GM19328 (cell line): ENCODE results near the gene GMPS.
"Not testable (repeated sequence)": the region's sequence is repeated elsewhere in the genome, so short reads cannot be mapped to it uniquely, and the experiment has no call there.

ENCODE experiments used
- ATAC-seq: cut with Tn5 transposase; IDR thresholded peaks from one replicate; pipeline ENCODE4 v1.9.1; 2021; ENCODE audit warnings: mild to moderate bottlenecking, moderate library complexity; ENCODE audit not compliant: unreplicated experiment

Gene GMPS

GRCh38 chr3:155871746-155872158 lies 1.3 kb downstream of the GMPS start:
- no peak for ATAC-seq

- no peak for ATAC-seq
Observed at GRCh38 chr3:155872904-155873646, 2.6 kb downstream of the GMPS start.

GRCh38 chr3:155876037-155876436 lies 5.6 kb downstream of the GMPS start:
- ATAC-seq, result no peak

GRCh38 chr3:155876503-155876902 lies 6.1 kb downstream of the GMPS start:
- no peak for ATAC-seq

- no peak for ATAC-seq
Observed at GRCh38 chr3:155880286-155880685, 9.8 kb downstream of the GMPS start.

- ATAC-seq, result no peak
Observed at GRCh38 chr3:155884292-155884691, 13.8 kb downstream of the GMPS start.

- no peak for ATAC-seq
Observed at GRCh38 chr3:155885292-155885691, 14.8 kb downstream of the GMPS start.

- not testable (repeated sequence) for ATAC-seq
Observed at GRCh38 chr3:155886348-155886747, 15.9 kb downstream of the GMPS start.

GRCh38 chr3:155886915-155887314 lies 16.5 kb downstream of the GMPS start:
- no peak for ATAC-seq

- ATAC-seq, result no peak
Observed at GRCh38 chr3:155889212-155889611, 18.8 kb downstream of the GMPS start.

GRCh38 chr3:155889952-155890351 lies 19.5 kb downstream of the GMPS start:
- no peak for ATAC-seq

GRCh38 chr3:155890671-155891190 lies 20.3 kb downstream of the GMPS start:
- ATAC-seq, result peak; percentile 47

- ATAC-seq, result no peak
Observed at GRCh38 chr3:155891321-155891720, 20.9 kb downstream of the GMPS start.

- ATAC-seq, result no peak
Observed at GRCh38 chr3:155895379-155895900, 25.0 kb downstream of the GMPS start.

GRCh38 chr3:155906900-155907299 lies 36.5 kb downstream of the GMPS start:
- ATAC-seq, result no peak

GRCh38 chr3:155908086-155908485 lies 37.6 kb downstream of the GMPS start:
- no peak for ATAC-seq

GRCh38 chr3:155908605-155909004 lies 38.2 kb downstream of the GMPS start:
- ATAC-seq, result no peak

- no peak for ATAC-seq
Observed at GRCh38 chr3:155912090-155912489, 41.6 kb downstream of the GMPS start.

- no peak for ATAC-seq
Observed at GRCh38 chr3:155912579-155913190, 42.2 kb downstream of the GMPS start.

GRCh38 chr3:155917781-155918180 lies 47.3 kb downstream of the GMPS start:
- ATAC-seq, result no peak

- no peak for ATAC-seq
Observed at GRCh38 chr3:155919728-155920127, 49.3 kb downstream of the GMPS start.

- ATAC-seq, result no peak
Observed at GRCh38 chr3:155921486-155921885, 51.0 kb downstream of the GMPS start.
